HG03457 (cell line): ENCODE measurements around the gene PTPN14.

ENCODE experiments used
- ATAC-seq: cut with Tn5 transposase; IDR thresholded peaks from one replicate; pipeline ENCODE4 v1.9.1; 2021; ENCODE audit warnings: moderate number of reproducible peaks; ENCODE audit not compliant: unreplicated experiment

The PTPN14 gene

GRCh38 chr1:214379236-214379970 lies 172.0 kb downstream of the PTPN14 start:
- ATAC-seq = no peak

- no peak for ATAC-seq
Observed at GRCh38 chr1:214378492-214378891, 172.9 kb downstream of the PTPN14 start.

- no peak for ATAC-seq
Observed at GRCh38 chr1:214377886-214378285, 173.5 kb downstream of the PTPN14 start.

DNA sequence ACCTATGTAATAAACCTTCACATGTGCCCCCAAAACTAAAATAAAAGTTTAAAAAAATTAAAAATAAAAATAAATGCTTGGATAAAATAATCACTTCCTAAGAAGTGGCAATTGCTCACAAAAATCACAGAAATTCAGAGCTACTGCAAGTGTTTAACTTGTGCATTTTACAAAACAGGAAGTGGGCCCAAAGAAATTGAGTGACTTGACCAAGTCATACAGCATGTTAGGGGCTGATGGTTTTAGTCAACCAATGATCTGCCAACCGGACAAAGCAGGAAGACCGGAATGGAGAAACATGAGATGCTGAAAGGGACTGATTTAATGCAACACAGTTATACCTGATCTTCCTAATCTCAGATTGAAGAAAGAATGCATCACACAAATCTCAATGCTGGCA lies 173.9 kb downstream of the PTPN14 start:
- ATAC-seq = no peak

GRCh38 chr1:214372092-214372491 lies 179.3 kb downstream of the PTPN14 start:
- no peak for ATAC-seq

- no peak for ATAC-seq
Observed at GRCh38 chr1:214370615-214371014, 180.8 kb downstream of the PTPN14 start.

GRCh38 chr1:214369364-214369763 lies 182.0 kb downstream of the PTPN14 start:
- no peak for ATAC-seq

DNA sequence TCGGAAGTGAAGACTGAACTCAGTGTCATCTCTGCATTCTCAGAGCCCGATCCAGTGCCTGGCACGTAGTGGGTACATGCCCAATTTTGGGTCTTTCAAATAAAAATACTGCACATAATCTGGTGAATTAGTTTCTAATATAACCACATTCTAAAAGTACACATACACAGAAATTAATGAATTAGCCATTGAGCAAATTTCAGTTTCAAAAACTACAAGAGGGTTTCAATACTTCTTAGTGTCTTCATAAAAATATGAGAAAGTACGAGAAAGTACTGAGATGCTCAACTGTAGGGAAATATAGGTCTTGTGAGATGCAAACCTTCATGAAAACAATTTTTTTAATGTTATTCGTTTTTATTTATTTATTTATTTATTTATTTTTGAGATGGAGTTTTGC lies 183.6 kb downstream of the PTPN14 start:
- no peak for ATAC-seq

DNA sequence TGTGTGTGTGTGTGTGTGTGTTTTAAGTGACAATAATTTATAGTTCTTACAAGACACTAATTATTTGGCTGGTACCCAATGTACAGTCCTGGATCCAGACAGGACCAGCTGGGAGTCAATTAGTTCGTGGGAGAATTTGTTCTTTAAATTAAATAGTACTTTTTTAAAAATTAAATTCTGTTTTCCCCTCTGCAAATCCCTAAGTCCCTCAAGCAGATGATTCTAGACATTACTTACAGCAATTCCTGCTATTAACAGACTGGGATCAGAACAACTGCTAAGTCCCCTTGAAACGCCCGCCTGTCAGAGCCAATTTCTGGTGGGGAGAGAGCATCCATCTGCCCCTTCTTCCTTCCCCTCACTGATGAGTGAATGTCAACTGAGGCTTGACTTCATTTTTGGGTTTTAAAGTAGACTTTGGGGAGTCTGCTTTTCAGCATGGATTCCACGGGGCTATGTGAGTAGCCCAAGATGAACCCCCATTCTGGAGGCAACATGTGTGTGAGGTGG lies 186.6 kb downstream of the PTPN14 start:
- no peak for ATAC-seq

- ATAC-seq = no peak
Observed at GRCh38 chr1:214364386-214364785, 187.0 kb downstream of the PTPN14 start.

DNA sequence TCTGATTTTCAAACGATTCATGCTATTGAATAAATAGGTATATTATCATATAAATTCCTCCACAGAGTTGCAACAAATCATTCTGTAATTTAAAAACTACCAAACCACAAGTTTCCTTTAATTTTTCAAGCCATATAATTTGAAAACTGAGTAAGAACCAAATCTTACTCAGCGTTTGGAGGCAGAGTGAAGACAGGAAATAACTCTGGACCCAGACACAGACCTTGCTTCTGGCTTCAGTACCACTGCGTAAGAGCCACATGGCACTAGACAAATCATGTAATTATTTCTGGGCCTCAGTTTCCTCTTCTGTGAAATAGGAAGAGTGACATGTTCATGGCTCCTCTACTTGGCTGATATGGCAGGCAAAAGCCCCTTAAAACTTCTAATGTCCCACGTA lies 188.0 kb downstream of the PTPN14 start:
- no peak for ATAC-seq

DNA sequence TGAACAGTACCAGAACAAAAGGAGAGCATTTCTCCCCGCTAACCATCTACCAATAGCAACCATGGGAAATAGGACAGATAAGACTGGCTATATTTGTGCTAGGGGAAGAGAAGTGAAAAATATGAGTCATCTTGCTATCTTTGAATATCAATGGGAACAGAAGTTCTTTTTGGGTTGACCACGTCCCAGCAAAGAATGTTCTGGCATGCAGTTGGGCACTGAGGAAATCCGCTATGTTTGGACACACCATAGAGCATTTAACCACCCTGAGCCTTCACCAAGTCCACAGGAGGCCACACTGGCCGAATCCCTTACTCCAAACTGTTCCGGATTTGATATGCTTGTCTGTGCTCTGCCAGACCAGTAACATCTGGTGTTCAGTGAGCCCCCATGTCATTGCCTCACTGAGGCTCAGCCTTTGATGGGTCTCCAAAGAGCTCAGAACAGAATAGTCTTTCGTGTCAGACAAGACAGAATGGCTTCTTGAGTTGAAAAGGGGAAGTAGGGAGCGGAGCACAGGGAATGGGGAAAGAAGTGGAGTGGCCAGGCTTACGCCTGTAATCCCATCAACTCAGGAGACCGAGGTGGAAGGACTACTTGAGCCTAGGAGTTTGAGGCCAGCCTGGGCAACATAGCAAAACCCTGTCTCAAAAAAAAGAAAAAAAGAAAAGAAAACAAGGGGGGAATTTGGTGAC lies 189.1 kb downstream of the PTPN14 start:
- ATAC-seq = no peak

GRCh38 chr1:214361636-214362035 lies 189.8 kb downstream of the PTPN14 start:
- ATAC-seq = no peak

DNA sequence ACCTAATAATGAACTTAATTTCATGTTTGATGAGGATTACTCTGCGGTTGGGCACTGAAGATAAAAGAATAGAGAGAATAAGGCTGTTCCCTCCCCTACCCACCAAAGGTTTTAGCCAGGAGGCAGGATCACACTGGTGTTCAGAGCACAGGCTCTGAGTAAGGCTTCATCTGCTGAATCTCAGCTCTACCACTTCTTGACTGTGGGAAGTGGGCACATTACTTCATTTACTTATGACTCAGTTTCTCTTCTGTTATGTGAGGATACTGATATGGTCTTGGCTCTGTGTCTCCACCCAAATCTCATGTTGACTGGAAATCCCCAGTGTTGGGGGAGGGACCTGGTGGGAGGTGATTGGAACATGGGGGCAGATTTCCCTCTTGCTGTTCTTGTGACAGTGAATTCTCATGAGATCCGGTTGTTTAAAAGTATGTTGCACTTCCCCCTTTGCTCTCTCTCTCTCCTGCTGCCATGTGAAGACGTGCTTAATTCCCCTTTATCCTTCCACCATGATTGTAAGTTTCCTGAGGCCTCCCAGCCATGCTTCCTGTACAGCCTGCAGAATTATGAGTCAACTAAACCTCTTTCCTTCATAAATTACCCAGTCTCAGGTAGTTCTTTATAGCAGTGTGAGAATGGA lies 190.8 kb downstream of the PTPN14 start:
- ATAC-seq = no peak

- ATAC-seq = no peak
Observed at GRCh38 chr1:214360116-214360515, 191.3 kb downstream of the PTPN14 start.

- no peak for ATAC-seq
Observed at GRCh38 chr1:214354440-214355148, 196.8 kb downstream of the PTPN14 start.

GRCh38 chr1:214352838-214353237 lies 198.6 kb downstream of the PTPN14 start:
- ATAC-seq = no peak

DNA sequence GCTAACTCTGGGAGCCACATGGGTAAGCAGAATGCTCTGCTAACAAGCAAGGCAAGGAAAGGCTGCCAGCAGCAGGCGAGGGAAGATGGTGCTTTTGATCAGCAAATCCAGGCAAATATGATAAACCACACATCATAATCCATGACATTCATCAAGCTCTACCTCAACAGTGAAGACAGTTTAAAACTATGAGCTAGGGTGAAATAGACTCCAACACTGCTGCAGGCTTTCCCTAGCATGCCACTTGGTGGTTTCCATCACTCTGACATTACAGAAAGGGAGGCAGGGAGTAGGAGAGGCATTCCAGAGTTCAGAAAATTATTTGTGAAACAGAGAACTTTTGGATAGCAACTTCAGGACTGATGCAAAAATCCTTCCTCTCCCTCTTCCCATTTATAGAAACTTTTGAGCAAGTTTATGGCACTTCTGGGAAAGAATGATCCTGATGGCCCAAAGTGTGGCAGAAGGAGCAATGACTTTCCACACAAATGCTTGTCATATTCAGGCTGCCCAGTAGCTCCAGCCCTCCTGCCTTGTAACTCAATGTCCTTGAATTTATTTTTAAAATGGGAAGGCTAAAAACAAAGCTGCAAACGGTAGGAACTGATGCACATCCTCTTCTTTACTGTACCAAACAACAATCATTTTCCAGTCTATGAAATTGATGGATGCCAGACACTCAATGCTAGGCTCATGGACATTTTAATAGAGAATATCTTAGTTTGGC lies 199.7 kb downstream of the PTPN14 start:
- no peak for ATAC-seq

- no peak for ATAC-seq
Observed at GRCh38 chr1:214349781-214350180, 201.6 kb downstream of the PTPN14 start.

- ATAC-seq = no peak
Observed at GRCh38 chr1:214349008-214349407, 202.4 kb downstream of the PTPN14 start.

DNA sequence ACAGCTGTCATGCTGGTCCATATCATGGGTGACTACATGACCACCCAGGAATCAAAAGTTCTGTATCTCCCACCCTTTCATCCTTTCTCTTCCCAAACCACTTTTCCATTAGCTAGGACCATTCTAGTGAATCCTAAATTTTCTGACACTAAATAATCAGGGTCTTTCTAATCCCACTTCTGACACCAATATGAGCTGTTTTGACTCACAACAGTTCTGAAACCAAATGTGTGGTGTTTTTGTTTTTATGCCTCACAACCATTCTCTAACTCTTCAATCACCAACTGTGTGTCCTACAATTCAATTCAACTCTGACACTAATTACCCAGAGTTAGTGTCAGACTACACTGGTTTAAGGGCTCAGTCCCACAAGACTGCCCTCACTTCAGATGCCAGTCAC lies 206.5 kb downstream of the PTPN14 start:
- no peak for ATAC-seq
